GM10847 (cell line): ENCODE results near the gene PNPLA8.

ENCODE experiments used
- POLR2A ChIP-seq: IDR thresholded peaks from 2 replicates; pipeline ENCODE4 v1.6.1; 2011; ENCODE audit not compliant: insufficient read length; ENCODE audit errors: extremely low read depth

The PNPLA8 gene

DNA sequence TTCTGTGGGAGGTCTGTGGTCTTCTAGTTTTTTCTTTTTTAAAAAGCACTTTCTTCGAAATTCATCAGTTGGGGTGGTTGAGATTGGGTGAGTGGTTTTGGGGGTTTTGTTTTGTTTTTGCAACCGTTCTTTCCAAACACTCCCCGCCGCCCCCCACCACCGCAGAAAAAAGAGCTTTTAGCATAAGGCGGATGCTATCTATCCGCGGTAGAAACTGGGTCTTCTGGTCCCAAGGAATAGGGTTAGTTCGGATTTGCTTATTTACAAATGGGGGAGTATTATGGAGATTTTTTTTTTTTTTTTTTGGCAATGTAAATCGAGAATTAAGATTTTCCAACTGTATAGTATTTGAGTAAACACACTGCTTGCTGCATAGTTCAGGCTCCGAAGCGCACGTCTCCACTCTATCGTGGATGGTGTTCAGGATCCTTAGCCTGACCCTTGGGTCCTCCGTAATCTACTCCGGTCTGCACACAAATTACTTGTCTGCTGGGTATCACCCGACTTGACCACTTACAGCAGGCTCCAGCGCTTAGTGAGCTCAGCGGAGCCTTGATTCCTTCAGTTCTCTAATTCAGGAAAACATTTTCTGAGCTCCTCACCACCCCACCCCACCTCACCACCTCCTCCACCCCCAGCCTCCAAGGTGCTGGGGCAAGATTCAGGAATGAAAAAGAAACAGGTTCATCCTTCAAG, 68.9 kb downstream of the PNPLA8 start:
- TF ChIP-seq POLR2A: no peak

DNA sequence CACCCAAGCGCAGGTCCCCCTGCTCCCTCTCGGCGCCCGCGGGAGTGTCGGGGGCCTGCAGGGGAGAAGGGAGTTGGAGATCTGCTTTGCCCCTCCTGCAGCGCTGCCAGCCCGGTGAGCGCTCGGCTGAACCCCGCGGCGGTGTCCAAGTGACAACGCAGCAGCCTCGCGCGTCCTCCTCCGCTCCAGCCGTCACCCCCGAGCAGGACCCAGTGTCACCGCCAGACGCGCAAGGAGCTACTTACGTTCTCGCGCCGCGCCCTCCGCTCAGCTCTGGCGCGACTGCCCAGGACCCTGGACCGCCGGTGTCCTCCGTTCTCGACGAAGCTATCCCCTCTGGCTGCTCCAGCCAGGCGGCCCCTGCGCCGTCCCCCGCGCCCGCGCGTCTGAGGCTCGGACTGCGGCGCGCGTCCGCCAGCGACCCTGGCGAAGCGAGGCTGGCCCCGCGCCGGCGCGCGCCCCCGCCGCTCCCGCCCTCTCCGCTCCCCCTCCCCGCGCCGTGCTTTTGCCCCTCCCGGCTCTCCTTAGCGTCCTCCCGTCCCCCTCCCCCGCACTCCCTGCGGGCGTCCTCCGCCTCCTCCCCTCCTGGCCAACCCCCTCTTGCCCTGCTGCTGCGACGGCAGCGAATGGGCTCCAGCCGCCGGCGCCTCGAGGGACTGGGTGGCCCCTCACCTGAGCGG, 69.8 kb downstream of the PNPLA8 start, which contains the start of gene NRCAM:
Gene NRCAM, minus strand, starts transcription at position 439 of the 680 bp plus-strand sequence. CDS start 216,372 bp downstream, outside the sequence.
- no peak for TF ChIP-seq POLR2A

DNA sequence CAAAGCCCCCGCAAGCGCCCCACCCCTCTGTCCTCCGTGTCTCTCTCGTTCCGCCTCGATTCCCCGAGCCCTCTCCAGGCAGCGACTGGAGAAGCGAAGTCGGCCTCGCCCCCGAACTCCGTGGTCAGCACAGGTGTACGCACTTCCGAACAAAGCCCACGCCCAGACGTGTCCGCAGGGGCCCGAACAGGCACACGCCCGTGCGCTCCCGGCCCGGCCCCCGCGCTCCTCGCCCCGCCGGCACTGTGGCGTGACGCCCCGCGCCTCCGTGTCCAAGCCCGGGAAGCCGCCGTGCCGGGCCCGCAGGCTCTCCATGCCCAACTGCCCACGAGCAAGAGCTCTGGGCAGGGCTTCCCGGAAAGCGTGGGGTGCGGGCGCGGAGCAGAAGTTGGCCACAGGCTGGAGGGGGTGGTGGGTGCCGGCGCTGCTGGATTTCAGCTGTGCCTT, 70.4 kb downstream of the PNPLA8 start:
- TF ChIP-seq POLR2A: no peak

DNA sequence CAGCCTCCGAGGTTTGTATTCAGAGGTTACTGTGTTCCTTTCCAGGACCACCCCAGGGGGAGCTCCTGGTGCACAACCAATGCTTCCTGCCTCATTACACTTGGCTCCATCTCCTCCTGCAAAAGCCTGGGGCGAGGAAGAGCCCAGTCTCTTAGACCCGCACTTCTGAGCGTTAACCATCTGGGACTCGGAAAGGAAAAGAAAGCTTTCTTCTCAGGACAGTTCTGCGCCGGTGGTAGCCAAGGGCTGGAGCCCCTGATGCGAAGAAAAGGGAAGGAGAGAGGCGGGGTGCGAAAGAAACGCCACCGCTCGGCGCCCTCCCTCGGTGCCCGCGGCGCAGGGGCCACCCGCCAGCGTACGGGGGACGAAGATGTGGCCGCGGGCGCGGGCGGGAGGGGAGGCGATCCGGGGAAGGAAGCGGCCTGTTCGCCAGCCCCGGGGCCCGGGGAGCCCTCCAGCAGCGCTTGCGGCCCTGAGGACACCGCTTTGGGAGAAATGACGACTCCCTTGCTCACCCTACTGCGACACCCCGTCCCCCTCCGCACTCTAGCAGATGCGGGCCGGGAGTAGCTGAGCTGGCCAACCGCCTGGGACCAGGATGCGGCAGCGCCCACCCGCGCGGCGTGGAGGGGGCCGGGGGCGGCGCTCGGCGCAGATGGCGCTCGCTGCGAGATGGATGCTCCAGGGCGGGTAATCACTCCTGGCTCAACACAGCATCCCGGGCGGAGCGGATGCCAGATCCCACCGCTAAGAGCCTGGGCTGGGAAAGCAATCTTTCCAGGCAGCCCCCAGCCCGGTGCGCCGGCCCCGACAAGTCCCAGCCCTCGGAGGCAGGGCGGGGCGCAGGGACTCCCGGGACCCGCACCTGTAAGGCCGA, 71.0 kb downstream of the PNPLA8 start:
- no peak for TF ChIP-seq POLR2A

DNA sequence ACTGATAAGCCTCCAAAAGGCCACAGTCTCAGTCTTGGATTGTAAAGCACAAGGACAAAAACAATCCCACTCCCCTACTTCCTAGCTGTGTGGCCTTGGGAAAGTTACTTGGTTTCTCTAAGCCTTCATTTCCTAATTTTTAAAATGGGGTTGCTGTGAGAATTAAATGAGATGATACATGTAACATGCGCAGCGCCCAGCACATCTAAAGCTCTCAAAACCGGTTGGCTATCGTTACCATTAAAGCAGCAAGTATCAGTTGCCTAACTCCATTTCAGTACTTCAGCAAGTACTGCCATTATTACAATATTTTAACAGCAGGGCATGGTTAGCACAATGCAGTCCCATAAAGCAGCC, 71.6 kb downstream of the PNPLA8 start:
- no peak for TF ChIP-seq POLR2A

DNA sequence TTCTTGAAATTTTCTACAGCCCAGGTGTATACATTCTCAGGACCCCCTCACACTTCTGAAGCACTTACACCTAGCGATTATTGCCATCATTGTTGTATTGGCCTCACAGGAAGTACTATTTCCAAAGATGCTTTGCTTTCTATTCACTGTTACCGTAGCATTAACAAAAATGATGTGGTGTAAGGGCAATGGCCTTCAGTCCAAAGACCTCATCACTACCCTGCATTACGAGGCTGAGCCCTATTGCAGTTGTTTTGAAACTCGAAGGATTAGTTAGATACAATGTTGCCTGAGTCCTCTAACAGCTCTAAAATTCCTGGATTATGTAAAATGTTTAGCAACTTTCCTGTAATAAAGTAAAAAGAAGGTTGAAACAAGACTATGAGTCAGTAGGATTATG, 72.6 kb downstream of the PNPLA8 start:
- no peak for TF ChIP-seq POLR2A

DNA sequence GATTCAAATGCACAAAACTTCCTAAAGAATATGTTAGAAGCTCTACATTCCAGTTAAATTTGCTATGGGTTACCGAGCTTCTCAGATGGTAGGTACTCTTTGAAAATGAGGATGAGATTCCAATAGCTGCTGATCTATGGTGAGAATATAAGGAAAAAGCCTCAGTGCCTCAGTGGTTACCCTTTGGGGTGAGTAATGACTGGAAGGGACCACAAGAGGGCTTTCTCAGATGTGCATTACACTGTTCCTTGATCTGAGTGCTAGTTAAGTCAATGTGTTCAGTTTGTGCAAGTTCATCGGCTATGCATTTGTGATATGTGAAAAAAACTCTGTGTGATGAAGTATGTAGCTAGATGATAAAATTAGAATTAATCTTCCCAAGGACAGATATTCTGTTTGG, 73.2 kb downstream of the PNPLA8 start:
- TF ChIP-seq POLR2A: no peak

DNA sequence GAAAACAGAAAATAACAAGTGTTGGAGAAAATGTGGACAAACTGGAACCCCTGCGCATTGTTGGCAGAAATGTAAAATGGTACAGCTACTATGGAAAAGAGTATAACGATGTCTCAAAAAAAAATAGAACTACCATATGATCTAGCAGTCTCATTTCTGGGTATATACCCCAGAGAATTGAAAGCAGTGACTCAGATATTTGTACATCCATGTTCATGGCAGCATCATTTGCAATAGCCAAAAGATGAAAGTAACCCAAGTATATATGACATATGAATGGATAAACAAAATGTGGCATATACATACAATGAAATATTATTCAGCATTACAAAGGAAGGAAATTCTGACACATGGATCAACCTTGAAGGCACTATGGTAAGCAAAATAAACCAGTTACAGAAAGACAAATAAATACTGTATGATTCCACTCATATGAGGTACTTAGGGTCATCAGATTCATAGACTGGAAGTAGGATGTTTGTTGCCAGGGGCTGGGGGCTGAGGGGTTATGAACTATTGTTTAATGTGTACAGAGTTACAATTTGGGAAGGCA, 74.6 kb downstream of the PNPLA8 start:
- TF ChIP-seq POLR2A: no peak

DNA sequence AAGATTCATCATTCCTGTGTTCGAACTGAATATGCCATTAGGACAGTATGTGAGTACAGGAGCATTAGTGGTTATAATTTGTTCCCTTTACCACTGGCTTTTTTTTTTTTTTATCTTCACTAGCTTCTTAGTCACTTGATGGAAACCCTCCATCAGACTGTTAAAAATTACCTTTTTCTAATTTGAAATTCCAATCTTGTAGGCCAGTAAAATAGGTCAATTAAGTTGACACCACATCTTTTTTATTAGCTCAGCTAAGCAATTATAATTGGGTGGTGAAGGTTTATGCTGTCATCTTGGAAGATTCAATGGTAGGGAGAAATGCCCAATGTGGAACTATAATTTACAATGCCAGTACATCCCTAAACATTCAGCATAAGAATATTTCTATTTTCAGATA, 75.8 kb downstream of the PNPLA8 start:
- no peak for TF ChIP-seq POLR2A

DNA sequence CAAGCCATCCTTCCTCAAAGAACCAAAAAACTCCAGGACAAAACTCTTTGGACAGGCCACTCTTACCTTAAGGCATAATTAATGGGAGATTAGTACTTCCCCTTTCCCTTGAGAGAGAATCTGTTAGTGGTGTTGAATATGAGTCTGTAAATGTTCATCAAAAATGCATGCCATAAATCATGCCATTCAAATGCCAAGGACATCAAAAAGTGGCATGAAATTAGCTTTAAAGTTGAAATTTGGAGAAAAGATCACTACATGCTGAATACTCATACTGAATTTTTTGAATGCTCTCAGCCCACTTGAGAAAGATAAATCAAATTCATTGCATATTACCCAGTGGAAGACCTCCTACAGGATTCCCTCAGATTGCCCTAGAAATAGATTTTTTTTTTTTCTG, 76.4 kb downstream of the PNPLA8 start:
- TF ChIP-seq POLR2A: no peak

DNA sequence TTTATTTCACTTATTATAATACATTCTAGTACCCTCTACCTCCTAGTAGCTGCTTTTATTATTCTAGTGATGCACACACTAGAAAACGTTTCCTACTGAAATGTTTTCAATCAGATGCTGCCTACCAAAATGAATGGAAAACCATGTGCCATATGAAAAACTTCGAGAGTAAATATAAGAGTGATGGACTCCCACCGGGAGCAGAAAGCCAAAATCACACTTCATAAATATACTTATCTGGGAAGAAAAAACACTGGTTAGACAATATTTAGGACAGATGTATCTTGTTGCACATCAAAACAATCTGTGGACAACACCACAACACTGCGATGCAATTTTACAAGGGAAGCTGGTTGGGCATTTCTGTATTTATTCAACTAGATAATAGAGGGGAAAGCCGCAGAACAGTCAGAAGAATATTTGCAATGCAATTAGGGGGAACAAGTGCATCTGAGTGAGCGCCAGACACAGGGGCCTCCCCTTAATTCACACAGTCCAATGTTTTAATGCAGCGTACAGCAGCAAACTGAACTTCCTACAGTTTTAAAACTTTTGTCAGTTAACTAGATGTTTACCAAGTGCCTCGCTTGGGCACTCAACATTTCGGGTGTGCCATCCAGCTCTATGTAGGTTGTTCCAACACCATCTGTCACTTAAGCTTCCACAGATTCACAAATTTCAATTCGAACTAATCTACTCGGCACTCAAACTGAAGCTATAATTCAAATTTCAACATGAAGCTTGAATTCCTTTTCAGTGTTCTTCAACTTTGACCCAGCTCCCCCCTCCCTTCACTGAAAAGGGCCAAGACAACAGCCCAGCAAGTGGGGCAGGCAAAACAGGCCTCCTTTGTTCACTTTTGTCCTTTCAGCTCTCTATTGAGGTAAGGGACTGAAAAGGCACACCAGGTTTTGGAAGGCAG, 77.1 kb downstream of the PNPLA8 start:
- no peak for TF ChIP-seq POLR2A

DNA sequence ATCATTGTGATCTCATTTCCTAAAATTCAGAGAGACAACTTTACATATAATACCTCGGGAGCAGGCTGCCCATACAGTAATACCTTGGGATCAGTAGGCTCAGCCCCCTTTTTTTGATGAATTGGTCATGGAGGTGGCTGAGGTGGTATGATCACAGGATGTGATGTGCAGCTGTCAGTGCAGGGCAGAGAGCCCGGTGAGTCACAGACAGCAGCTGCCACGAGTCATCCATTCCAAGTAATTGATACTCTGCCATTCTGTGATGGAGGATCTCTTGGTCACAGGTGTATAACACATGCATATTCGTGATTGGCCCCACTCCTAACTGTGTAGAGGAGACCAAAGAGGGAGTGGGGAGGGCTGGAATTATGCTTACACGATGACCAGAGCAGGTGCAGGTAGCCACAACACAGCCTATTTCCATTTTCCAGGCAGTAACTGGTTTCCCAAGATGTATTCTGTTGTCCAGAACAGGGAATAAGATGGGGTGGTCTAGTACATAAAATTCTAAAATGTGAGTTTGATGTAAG, 83.8 kb downstream of the PNPLA8 start:
- no peak for TF ChIP-seq POLR2A

DNA sequence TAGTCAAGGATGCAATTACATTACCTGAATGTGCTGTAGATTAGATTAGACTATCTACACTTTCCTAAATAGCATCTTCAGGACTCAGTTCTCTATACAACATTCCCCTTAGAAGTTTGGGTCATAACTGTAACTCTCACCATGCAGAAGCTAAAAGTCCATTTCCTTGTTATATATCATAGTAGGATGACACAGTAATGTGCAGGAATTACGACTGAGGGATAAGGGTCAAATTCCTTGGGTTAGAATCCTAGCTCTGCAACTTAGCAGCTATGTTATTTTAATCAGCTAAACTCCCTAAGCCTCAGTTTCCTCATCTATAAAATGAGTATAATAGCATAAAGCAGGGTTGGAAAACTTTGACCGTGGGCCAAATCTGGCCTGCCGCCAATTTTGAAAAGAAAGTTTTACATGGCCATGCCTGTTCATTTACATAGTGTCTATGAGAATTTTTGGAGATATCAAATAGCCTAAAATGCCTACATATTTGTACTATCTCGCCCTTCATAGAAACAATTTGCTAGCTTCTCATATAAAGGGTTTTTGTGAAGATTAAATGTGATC, 84.5 kb downstream of the PNPLA8 start:
- no peak for TF ChIP-seq POLR2A

DNA sequence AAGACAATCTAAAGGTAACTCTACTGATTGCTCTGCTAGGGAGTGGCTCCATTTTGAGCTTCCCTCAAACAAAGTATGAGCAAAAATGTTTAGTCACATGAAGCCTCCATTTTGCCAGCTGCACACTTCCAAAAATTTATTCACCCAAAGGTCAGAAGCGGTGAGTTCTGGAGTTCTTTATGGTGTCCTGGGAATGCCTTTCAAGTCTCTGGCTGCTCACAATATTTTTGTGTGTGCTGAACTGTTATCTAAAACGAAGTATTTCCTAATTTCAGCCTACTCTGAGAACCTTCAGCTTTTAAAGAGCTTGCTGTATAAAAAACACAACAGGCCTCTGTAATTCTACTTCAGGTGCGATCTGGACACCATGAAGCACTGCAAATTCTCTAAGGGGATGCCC, 85.3 kb downstream of the PNPLA8 start:
- no peak for TF ChIP-seq POLR2A
